Measurements from ENCODE around the gene MXRA7.
"Not testable (repeated sequence)": the region's sequence is repeated elsewhere in the genome, so short reads cannot be mapped to it uniquely, and the experiment has no call there.

The MXRA7 gene

GRCh38 chr17:76735006-76735405, 24.2 kb upstream of the MXRA7 start:
- DNase-seq, result no peak

GRCh38 chr17:76734080-76734840, 23.5 kb upstream of the MXRA7 start:
- no peak for DNase-seq

- no peak for DNase-seq
Measured at GRCh38 chr17:76733618-76733957, 22.8 kb upstream of the MXRA7 start.

- DNase-seq, result no peak
Measured at GRCh38 chr17:76732734-76733617, 22.2 kb upstream of the MXRA7 start.

- not testable (repeated sequence) for DNase-seq
Measured at GRCh38 chr17:76731800-76732733, 21.3 kb upstream of the MXRA7 start.

GRCh38 chr17:76727745-76728456, 17.1 kb upstream of the MXRA7 start:
- no peak for DNase-seq

GRCh38 chr17:76726776-76727718, 16.3 kb upstream of the MXRA7 start, which contains the start of gene METTL23:
Gene METTL23, plus strand, starts transcription at chr17:76726839. Its CDS starts 2,872 bp downstream, at chr17:76729711.
- DNase-seq, result peak; percentile 66

GRCh38 chr17:76726231-76726775, 15.5 kb upstream of the MXRA7 start, which contains the start of gene JMJD6:
Gene JMJD6, minus strand, starts transcription at chr17:76726606. Its CDS starts 131 bp downstream, at chr17:76726475.
- DNase-seq, result peak; percentile 90 to 92

- DNase-seq, result peak; percentile 56 to 64
Measured at GRCh38 chr17:76725580-76726230, 14.9 kb upstream of the MXRA7 start.

GRCh38 chr17:76723812-76724211, 13.0 kb upstream of the MXRA7 start:
- no peak for DNase-seq

GRCh38 chr17:76722977-76723376, 12.2 kb upstream of the MXRA7 start:
- not testable (repeated sequence) for DNase-seq

- no peak for DNase-seq
Measured at GRCh38 chr17:76722279-76722678, 11.5 kb upstream of the MXRA7 start.

GRCh38 chr17:76721463-76721862, 10.7 kb upstream of the MXRA7 start:
- DNase-seq, result no peak

- no peak for DNase-seq
Measured at GRCh38 chr17:76720941-76721340, 10.2 kb upstream of the MXRA7 start.

- DNase-seq, result no peak
Measured at GRCh38 chr17:76720211-76720610, 9.4 kb upstream of the MXRA7 start.

GRCh38 chr17:76718516-76718915, 7.8 kb upstream of the MXRA7 start:
- no peak for DNase-seq

- DNase-seq, result no peak
Measured at GRCh38 chr17:76716839-76717215, 6.1 kb upstream of the MXRA7 start.

GRCh38 chr17:76716146-76716838, 5.5 kb upstream of the MXRA7 start:
- peak in 1 of 2 experiments; percentile 12 for DNase-seq

GRCh38 chr17:76715496-76715830, 4.7 kb upstream of the MXRA7 start:
- DNase-seq, result no peak

Measured in activated CD4-positive, alpha-beta T cell treated with anti-CD3 and anti-CD28 coated beads, Interleukin-2, amount 50 U/mL, for 4 hours (primary cell).